A673 (cell line): Measurements from ENCODE around the gene ULBP1.

Experiments used
- CTCF ChIP-seq: fragments of 300-800, 200-600 bp; sonication (generic); conservative IDR thresholded peaks from 2 replicates; pipeline ENCODE4 v1.5.1; 2017; ENCODE audit warnings: low read depth, mild to moderate bottlenecking, antibody characterized with exemption, low read length, moderate library complexity, mixed read lengths
- EZH2 ChIP-seq: fragments of 200-600 bp; sonication (generic); IDR thresholded peaks from 2 replicates; pipeline ENCODE4 v1.6.1; 2017; ENCODE audit warnings: borderline replicate concordance, low read depth, mild to moderate bottlenecking, mixed read lengths, antibody characterized with exemption, low read length; ENCODE audit not compliant: poor library complexity, severe bottlenecking

- peak; percentile 54 for TF ChIP-seq CTCF
- TF ChIP-seq EZH2: no peak
Measured at GRCh38 chr6:150006961-150007464, 43.3 kb downstream of the ULBP1 start.
